Measurements from ENCODE around the gene TRAM2. TPM values are rescaled to one million over a fixed set of nuclear protein-coding genes. Genes with fewer than 3 reads are reported as not detected.

Gene TRAM2
- total RNA-seq, 2 experiments from 2014 or later, result 5.7 to 6.5 TPM

DNA sequence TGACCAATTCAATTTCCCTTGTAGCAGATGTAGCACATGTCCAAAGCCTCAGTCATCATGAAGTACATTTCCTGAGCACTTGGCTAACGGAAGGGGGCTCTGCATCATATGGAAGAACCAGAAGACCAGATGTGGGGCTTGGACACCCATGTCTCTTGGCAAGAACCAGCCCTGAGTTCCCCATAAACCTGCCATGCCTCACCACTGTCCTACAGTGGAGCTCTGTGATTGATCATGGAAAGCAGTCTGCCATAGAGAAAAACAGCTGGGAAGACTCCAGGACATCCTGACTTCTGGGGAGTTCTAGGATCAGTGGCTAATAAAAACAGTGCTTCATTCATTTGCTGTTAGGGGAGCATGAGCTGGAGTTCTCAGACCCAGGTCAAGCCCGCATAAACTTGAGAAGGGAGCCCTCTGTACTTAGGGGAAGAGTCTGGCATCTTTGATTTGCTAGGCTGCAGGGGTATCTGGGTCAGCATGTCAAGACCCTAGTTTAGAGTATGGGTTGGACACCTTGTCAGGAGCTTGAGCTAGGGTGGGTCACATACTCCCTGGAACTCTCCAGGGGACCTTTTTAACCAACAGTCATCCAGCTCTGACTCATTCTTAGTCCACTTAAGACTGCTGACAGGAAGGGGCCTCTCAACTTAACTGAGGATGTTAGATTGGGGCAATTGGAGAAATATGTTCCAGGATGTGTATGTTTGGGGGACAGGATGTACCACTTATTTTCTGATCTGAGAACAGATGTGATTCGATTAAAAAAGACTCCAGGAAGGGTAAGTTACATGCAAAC lies 26.3 kb upstream of the TRAM2 start:
- DNase-seq, result no peak
- ChIA-PET POLR2A (no interaction called here), CTCF (interaction anchor here (1.6 kb wide), 1 partner anchor 49 kb away, joined by 3 read pairs; no protein-coding TSS in a partner anchor)
- Mint-ChIP-seq H3K27me3 (peaks cover 14% of the 10 kb centered on the region), H3K4me3 (no peak overlapping the region), H3K27ac (no peak overlapping the region), H3K4me1 (peaks cover 9% of the 10 kb centered on the region), H3K36me3 (ENCODE audit: low read depth) (no peaks in the 10 kb centered on the region), H3K9me3 (no peaks in the 10 kb centered on the region)

DNA sequence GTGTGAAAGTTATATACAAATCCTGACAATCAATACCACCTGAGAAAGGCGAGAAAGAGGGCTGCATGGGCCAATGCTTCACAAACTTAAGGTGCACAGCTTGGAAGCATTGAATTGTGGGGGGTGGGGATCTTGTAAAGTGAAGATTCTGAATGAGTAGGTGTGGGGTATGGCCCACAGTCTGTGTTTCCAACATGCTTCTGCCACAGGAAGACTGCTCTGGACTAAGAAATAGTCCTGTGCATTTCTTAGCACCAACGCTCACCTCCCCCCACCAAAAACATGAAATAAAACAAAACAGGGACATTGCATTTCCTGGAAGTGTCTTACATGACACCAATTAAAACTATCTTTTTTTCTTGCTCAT lies 21.9 kb upstream of the TRAM2 start:
- Mint-ChIP-seq H3K9me3 (no peaks in the 10 kb centered on the region), H3K27ac (no peak overlapping the region), H3K4me3 (no peak overlapping the region), H3K27me3 (peaks cover 6% of the 10 kb centered on the region), H3K36me3 (ENCODE audit: low read depth) (no peaks in the 10 kb centered on the region), H3K4me1 (peaks cover 31% of the 10 kb centered on the region)
- CTCF ChIA-PET, result interaction anchor here (1.4 to 2.4 kb wide), 3 partner anchors 15 to 182 kb away, joined by 3 to 8 read pairs (median 5); no protein-coding TSS in a partner anchor
- POLR2A ChIA-PET, result no interaction called here
- no peak for DNase-seq

DNA sequence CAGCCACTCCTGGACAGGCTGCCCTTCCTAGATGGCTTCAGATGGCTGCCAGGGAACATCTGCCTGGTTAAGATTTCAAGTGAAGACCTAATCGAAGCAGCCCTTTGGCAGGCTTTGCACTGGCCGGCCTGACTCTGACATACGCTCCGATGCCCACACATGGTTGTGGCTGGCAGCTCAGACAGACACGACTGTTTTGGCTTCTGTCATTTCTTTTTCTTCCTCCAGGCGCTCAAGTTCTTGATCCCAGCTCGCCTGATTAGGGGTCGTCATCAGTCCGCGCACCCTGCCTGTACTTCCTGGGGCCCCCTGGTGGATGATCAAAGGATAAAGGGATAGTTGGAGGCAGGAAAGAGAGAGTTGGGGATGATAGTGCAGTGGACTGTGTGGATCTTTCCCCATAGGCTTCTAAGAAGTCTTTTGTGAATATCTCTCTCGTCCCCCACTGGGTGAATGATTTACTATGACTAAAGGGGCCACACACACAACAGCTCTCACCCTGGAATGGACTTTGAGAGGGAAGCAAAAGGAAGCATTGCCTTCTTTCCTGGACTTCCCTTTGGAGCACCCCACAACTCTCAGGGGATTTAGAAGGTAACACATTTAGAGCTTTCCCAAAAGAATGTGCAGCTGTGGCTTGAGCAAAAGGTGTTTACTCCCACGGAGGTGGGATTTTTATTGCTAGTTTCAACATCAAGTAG lies 21.4 kb upstream of the TRAM2 start:
- ChIA-PET POLR2A (no interaction called here), CTCF (interaction anchor here (0.6 to 2.4 kb wide), 7 partner anchors 12 to 182 kb away, joined by 3 to 8 read pairs (median 5); partner anchors contain the start of gene EFHC1)
- no peak overlapping the region for H3K4me3 Mint-ChIP-seq
- no peak for DNase-seq
- H3K27ac Mint-ChIP-seq, result no peak overlapping the region
- peaks cover 6% of the 10 kb centered on the region for H3K27me3 Mint-ChIP-seq
- no peaks in the 10 kb centered on the region for H3K9me3 Mint-ChIP-seq
- H3K36me3 Mint-ChIP-seq (ENCODE audit: low read depth), result no peaks in the 10 kb centered on the region
- peaks cover 27% of the 10 kb centered on the region for H3K4me1 Mint-ChIP-seq

DNA sequence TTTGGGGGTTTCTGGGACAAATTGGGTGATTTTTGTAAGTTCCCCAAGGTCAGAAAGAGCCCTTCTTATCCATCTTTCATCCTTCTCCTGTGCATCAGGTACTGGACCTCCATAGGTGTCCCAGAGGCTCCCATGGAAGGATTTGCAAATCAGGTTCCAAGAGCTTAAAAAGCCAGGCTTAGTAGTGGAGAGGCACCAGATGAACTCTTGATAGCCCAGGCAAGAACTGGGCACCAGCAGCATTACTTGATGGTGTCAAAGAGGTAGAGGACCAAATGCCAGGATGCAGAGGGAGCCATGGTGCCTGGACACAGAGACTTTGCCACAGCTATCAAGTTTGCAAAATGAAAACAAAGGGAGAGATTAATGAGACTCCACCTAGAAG lies 20.9 kb upstream of the TRAM2 start:
- Mint-ChIP-seq H3K36me3 (ENCODE audit: low read depth) (no peaks in the 10 kb centered on the region), H3K4me3 (no peak overlapping the region), H3K4me1 (peaks cover 25% of the 10 kb centered on the region), H3K9me3 (no peaks in the 10 kb centered on the region), H3K27me3 (peaks cover 6% of the 10 kb centered on the region), H3K27ac (no peak overlapping the region)
- POLR2A ChIA-PET, result no interaction called here
- no peak for DNase-seq
- CTCF ChIA-PET, result interaction anchor here (0.6 to 2.4 kb wide), 6 partner anchors 12 to 181 kb away, joined by 3 to 8 read pairs (median 5); partner anchors contain the start of gene EFHC1

DNA sequence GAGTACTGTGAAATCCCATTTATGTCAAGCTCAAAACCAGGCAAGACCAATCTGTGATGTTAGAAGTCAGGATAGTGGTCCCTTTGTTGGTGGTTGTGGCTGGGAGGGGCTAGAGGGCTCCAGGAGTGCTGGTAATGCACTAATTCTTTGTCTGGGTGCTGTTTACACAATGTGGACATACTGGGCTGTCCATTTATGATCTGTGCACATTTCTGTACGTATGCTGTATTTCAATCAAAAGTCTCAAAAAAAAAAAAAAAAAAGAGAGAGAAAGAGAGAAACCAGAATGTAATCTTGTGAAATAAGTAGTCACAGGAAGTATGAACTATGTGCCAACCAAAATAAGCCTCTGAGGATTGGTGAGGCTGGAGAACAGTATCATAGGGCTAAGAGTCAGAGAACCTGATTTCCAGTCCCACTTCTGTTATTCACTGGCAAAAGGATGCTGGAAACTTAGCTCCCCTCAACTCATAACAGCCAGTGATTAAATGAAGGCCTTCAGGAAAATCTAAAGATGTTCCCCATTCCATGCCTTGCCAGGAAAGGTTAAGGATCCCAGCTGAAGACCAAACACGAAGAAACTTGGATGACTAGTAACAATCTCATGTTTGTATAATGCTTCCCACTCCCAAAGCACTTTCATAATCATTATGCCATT lies 19.6 kb upstream of the TRAM2 start:
- ChIA-PET POLR2A (no interaction called here), CTCF (interaction anchor here (0.8 to 2.4 kb wide), 7 partner anchors 13 to 180 kb away, joined by 4 to 8 read pairs (median 6); partner anchors contain the start of gene EFHC1)
- no peak overlapping the region for H3K27ac Mint-ChIP-seq
- peaks cover 25% of the 10 kb centered on the region for H3K4me1 Mint-ChIP-seq
- H3K4me3 Mint-ChIP-seq, result no peak overlapping the region
- H3K36me3 Mint-ChIP-seq (ENCODE audit: low read depth), result no peaks in the 10 kb centered on the region
- no peak for DNase-seq
- H3K27me3 Mint-ChIP-seq, result peaks cover 6% of the 10 kb centered on the region
- H3K9me3 Mint-ChIP-seq, result no peaks in the 10 kb centered on the region

DNA sequence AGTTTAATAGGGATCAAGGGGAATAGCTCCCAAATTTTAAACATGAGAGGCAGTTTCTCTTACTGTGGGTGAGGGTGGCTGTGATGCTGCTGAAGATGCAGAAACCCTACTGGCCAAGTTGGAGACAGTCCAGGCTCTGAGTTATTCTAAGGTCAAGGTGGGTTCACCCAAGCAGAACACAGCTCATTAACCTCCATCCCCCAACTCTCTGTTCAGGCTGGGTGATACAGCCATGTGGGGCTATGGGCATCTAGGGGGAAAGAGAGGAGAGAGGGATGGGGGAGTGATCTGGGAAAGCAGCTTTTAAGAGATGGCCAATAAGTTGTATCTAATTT lies 18.9 kb upstream of the TRAM2 start:
- no peaks in the 10 kb centered on the region for H3K9me3 Mint-ChIP-seq
- no peak for DNase-seq
- H3K36me3 Mint-ChIP-seq (ENCODE audit: low read depth), result no peaks in the 10 kb centered on the region
- no peak overlapping the region for H3K4me3 Mint-ChIP-seq
- CTCF ChIA-PET, result interaction anchor here (0.5 to 2.3 kb wide), 3 partner anchors 21 to 313 kb away, joined by 3 to 7 read pairs (median 6); no protein-coding TSS in a partner anchor
- POLR2A ChIA-PET, result no interaction called here
- H3K4me1 Mint-ChIP-seq, result peaks cover 25% of the 10 kb centered on the region
- peaks cover 1% of the 10 kb centered on the region for H3K27me3 Mint-ChIP-seq
- no peak overlapping the region for H3K27ac Mint-ChIP-seq

DNA sequence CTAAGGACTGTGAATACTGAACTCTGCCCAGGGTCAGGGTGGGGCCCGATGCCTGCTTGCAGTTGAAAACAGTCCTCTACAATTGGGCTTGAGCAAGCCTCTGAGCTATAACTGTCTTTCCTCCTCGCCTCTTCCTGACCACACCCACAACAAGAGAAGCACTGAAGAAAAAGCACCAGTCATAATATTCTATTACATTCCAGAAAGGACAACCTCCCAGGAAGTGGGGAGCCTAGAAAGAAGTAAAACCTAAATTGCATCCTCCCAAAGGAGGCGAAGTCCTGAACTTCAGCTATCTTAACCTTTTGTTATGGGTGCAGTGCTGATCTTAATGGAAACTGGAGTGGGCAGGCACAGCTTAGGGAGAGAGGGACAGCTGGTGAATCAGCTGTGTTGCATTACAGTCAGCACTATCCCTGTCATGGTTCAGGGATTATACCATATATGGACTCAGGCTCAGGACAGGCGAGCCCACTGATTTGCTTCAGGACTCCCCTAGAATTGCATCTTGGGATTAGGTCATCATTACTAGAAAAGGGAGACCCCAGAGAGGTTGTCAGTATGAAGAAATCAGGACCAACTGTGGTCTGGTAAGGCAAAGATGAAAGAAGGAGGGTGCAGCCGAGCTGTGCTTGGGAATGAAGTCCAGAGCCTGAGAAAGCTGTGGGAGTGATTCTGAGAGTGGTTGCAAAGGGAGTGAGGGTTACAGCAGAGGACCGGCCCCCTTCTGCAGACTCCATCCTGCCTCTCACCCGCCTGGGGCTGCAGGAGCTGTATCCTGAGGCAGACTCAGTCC lies 18.3 kb upstream of the TRAM2 start:
- Mint-ChIP-seq H3K4me3 (no peak overlapping the region), H3K4me1 (peaks cover 25% of the 10 kb centered on the region), H3K27ac (no peak overlapping the region), H3K36me3 (ENCODE audit: low read depth) (no peaks in the 10 kb centered on the region), H3K27me3 (no peaks in the 10 kb centered on the region), H3K9me3 (no peaks in the 10 kb centered on the region)
- DNase-seq, result no peak
- POLR2A ChIA-PET, result interaction anchor here (0.7 kb wide), 1 partner anchor 19 kb away, joined by 3 read pairs; no protein-coding TSS in a partner anchor
- CTCF ChIA-PET, result interaction anchor here (0.5 to 2.3 kb wide), 8 partner anchors 10 to 312 kb away, joined by 3 to 7 read pairs (median 4); no protein-coding TSS in a partner anchor

DNA sequence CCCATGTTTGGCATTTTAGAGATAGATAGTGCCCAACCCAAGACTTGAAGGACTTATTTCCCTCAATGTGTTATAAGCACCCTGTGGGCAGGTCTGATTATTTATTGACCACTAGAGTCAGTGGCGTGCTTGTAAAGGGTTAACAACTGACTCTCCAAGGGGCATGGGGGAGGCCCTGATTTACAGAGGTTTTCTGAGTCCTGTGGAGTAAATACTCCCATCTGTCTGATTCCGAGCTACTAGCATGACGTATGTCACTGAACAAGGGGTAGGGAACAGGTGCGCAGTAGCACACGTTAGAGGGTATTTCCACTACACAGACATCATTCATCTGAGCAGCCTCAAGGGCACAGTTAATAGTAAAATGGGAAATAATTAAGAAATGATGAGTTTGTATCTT lies 17.4 kb upstream of the TRAM2 start:
- Mint-ChIP-seq H3K27ac (no peak overlapping the region), H3K36me3 (ENCODE audit: low read depth) (no peaks in the 10 kb centered on the region), H3K4me3 (no peak overlapping the region), H3K27me3 (no peaks in the 10 kb centered on the region), H3K4me1 (peaks cover 25% of the 10 kb centered on the region), H3K9me3 (no peaks in the 10 kb centered on the region)
- ChIA-PET CTCF (interaction anchor here (0.9 to 2.2 kb wide), 5 partner anchors 11 to 204 kb away, joined by 3 to 6 read pairs (median 4); no protein-coding TSS in a partner anchor), POLR2A (interaction anchor here (0.7 kb wide), 1 partner anchor 18 kb away, joined by 3 read pairs; no protein-coding TSS in a partner anchor)
- no peak for DNase-seq

DNA sequence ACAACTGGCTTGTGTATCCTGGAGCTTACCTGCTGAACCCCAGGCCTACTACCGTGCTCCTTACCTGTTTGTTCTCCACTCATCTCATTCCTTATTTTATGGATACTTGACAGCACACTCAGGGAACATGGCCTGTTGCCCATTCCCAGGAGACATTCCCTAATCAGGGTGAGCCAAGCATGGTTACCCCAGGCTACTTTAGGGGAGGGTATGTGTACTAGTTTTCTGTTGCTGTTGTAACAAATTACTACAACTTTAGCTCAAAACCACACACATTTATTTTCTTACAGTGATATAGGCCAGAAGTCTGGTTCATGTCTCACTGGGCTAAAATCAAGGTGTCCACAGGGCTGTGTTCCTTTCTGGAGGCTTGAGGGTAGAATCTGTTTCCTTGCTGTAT lies 15.0 kb upstream of the TRAM2 start:
- Mint-ChIP-seq H3K4me3 (no peak overlapping the region), H3K27me3 (peaks cover 4% of the 10 kb centered on the region), H3K36me3 (ENCODE audit: low read depth) (no peaks in the 10 kb centered on the region), H3K9me3 (no peaks in the 10 kb centered on the region), H3K27ac (no peak overlapping the region), H3K4me1 (peaks cover 19% of the 10 kb centered on the region)
- ChIA-PET CTCF (interaction anchor here (0.8 kb wide), 1 partner anchor 42 kb away, joined by 3 read pairs; no protein-coding TSS in a partner anchor), POLR2A (interaction anchor here (1.2 kb wide), 1 partner anchor 14 kb away, joined by 4 read pairs; the partner anchor contains the start of gene TRAM2)
- DNase-seq, result no peak

DNA sequence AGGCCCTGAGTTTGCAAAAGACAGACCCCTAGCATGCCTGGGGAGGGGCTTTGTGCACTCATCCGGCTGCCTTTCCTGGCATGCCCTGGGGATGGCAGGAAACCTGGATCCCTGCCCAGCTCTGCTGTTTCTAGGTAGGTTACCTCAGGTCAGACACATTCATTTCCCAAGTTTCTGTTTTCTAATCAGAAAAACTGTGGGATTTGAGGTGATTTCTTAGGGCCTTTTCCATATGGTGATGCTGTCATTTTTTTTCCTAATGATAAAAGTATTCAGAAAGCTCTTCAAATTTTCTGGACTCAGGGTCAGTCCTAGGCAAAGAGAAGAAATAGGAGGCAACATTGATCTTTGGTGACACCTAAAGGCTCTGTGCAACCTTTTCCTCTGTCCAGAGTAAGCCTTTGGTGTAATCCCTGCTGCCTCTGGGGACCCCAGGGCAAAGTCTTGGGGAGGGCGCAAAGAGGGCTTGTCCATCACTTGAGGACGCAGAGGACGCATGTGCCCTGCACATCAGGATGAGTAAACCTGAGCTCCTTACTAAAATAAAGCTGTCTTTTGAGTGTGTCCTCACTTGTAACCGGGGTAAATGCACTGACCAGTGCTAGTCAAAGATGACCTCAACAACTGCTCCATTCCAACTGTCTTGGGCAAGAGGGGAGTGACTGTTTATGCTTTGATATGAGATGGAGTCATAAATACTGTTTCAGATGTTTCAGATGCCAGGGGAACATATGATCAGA lies 13.5 kb upstream of the TRAM2 start:
- peaks cover 5% of the 10 kb centered on the region for H3K27me3 Mint-ChIP-seq

DNA sequence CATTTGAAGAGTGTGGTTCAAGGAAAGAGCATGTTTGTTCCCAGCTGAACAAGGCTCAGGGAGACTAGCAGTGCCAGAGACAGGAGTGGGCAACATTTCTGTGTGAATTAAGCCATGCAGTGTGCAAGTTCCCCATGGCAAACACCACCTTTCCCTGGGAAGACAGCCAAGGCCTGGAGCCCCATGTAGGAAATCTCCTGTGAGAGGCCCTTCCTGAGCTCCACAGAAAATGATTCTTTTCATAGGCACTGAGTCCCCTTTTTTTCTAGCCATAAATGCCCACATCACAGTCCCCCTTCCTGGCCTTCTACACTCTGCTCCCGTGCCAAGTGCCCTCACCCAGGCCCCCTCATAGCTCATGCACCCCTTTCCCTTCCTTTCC lies 11.8 kb upstream of the TRAM2 start:
- POLR2A ChIA-PET, result no interaction called here
- no peak for DNase-seq
- Mint-ChIP-seq H3K27ac (no peak overlapping the region), H3K4me1 (no peaks in the 10 kb centered on the region), H3K27me3 (peaks cover 5% of the 10 kb centered on the region), H3K9me3 (no peaks in the 10 kb centered on the region), H3K4me3 (no peak overlapping the region), H3K36me3 (ENCODE audit: low read depth) (no peaks in the 10 kb centered on the region)
- CTCF ChIA-PET, result no interaction called here

More for the DNA sequence above, 13.5 kb upstream of the TRAM2 start:
- DNase-seq, result no peak
- Mint-ChIP-seq H3K9me3 (no peaks in the 10 kb centered on the region), H3K4me3 (no peak overlapping the region), H3K4me1 (peaks cover 10% of the 10 kb centered on the region), H3K27ac (no peak overlapping the region), H3K36me3 (ENCODE audit: low read depth) (no peaks in the 10 kb centered on the region)
- POLR2A ChIA-PET, result interaction anchor here (1.2 kb wide), 1 partner anchor 13 kb away, joined by 4 read pairs; the partner anchor contains the start of gene TRAM2
- CTCF ChIA-PET, result no interaction called here

All from activated CD4-positive, alpha-beta memory T cell treated with anti-CD3 and anti-CD28 coated beads, Interleukin-2, amount 10 ng/mL, durations not matched to agents 7 days and 5 days (primary cell).